Stimulated activated CD8-positive, alpha-beta memory T cell treated with anti-CD3 and anti-CD28 coated beads, Interleukin-12 subunit alpha, Interleukin-12 subunit beta, amount 100 ng/mL, for 24 hours (primary cell): ENCODE data around the gene ZSCAN5A.
"Not testable (repeated sequence)": the region's sequence is repeated elsewhere in the genome, so short reads cannot be mapped to it uniquely, and the experiment has no call there.

Experiments used
- DNase-seq: peaks from one replicate; pipeline ENCODE4 v3.0.0-alpha.2; 2020; ENCODE audit errors: extremely low read depth

The ZSCAN5A gene

GRCh38 chr19:56207581-56207980 lies 107.1 kb downstream of the ZSCAN5A start:
- DNase-seq = not testable (repeated sequence)

GRCh38 chr19:56201973-56202372 lies 112.7 kb downstream of the ZSCAN5A start, which contains the start of gene ZSCAN5C:
TSS of gene ZSCAN5C (plus strand) at chr19:56202273. CDS start at chr19:56205914, 3,641 bp downstream.
- no peak for DNase-seq

GRCh38 chr19:56199687-56200086 lies 115.0 kb downstream of the ZSCAN5A start:
- DNase-seq = no peak

GRCh38 chr19:56197646-56198045 lies 117.0 kb downstream of the ZSCAN5A start, which contains the start of gene ZSCAN5B:
TSS of gene ZSCAN5B (minus strand) at chr19:56197783. CDS start at chr19:56193052, 4,731 bp downstream.
- DNase-seq = not testable (repeated sequence)

GRCh38 chr19:56193981-56194640 lies 120.5 kb downstream of the ZSCAN5A start:
- DNase-seq = no peak

- DNase-seq = no peak
Measured at GRCh38 chr19:56191711-56192110, 122.9 kb downstream of the ZSCAN5A start.

- DNase-seq = no peak
Measured at GRCh38 chr19:56191115-56191514, 123.5 kb downstream of the ZSCAN5A start.

- DNase-seq = no peak
Measured at GRCh38 chr19:56189785-56190184, 124.9 kb downstream of the ZSCAN5A start.

- no peak for DNase-seq
Measured at GRCh38 chr19:56177564-56178243, 136.9 kb downstream of the ZSCAN5A start.

- DNase-seq = no peak
Measured at GRCh38 chr19:56176881-56177280, 137.8 kb downstream of the ZSCAN5A start.

GRCh38 chr19:56176310-56176709 lies 138.3 kb downstream of the ZSCAN5A start:
- DNase-seq = not testable (repeated sequence)

- DNase-seq = not testable (repeated sequence)
Measured at GRCh38 chr19:56175861-56176307, 138.8 kb downstream of the ZSCAN5A start, which contains the start of gene GALP. TSS of gene GALP (plus strand) at chr19:56176008. CDS start at chr19:56177109, 1,101 bp downstream.

- no peak for DNase-seq
Measured at GRCh38 chr19:56174550-56174949, 140.1 kb downstream of the ZSCAN5A start.

GRCh38 chr19:56174086-56174485 lies 140.6 kb downstream of the ZSCAN5A start:
- DNase-seq = no peak
